HepG2 (cell line): Measurements from ENCODE around the gene CCDC61. TPM values are rescaled to one million over a fixed set of nuclear protein-coding genes. Genes with fewer than 3 reads are reported as not detected.

Source experiments
- ARNT2 ChIP-seq: sonication (generic); formaldehyde crosslinking; IDR thresholded peaks from 2 replicates; pipeline ENCODE4 v1.8.0; 2022; ENCODE audit warnings: mild to moderate bottlenecking, low read depth, missing genetic modification reagents, moderate library complexity
- ASH2L ChIP-seq: fragments of 300-600, 200-600 bp; sonication (generic); IDR thresholded peaks from 2 replicates; pipeline ENCODE4 v1.7.0; 2017; ENCODE audit warnings: low read depth, mild to moderate bottlenecking, moderate library complexity, mixed read lengths, low read length; ENCODE audit not compliant: insufficient read length
- CCAR2 ChIP-seq: fragments of 200-400 bp; formaldehyde crosslinking; optimal IDR thresholded peaks from 2 replicates; pipeline ENCODE3; 2018; ENCODE audit warnings: low read depth, mild to moderate bottlenecking, low read length, moderate library complexity
- FOXC1 ChIP-seq: sonication (generic); formaldehyde crosslinking; IDR thresholded peaks from 2 replicates; pipeline ENCODE4 v1.8.0; 2022; ENCODE audit warnings: mild to moderate bottlenecking, missing genetic modification reagents, borderline replicate concordance
- FOXK1 ChIP-seq: sonication (generic); formaldehyde crosslinking; IDR thresholded peaks from 2 replicates; pipeline ENCODE4 v1.4.0; 2020; ENCODE audit warnings: low read depth, missing genetic modification reagents, borderline replicate concordance
- GATAD2A ChIP-seq: IDR thresholded peaks from 2 replicates; pipeline ENCODE4 v1.6.1; 2016
- HOXA7 ChIP-seq: sonication (generic); formaldehyde crosslinking; IDR thresholded peaks from 2 replicates; pipeline ENCODE4 v1.8.1; 2022; ENCODE audit warnings: mild to moderate bottlenecking, missing genetic modification reagents, moderate library complexity
- NR2C2 ChIP-seq: sonication (generic); formaldehyde crosslinking; IDR thresholded peaks from 2 replicates; pipeline ENCODE4 v1.4.0; 2020; ENCODE audit warnings: missing genetic modification reagents, mild to moderate bottlenecking, moderate library complexity, borderline replicate concordance
- NR2F2 ChIP-seq: IDR thresholded peaks from 2 replicates; pipeline ENCODE4 v1.6.1; 2012; ENCODE audit warnings: low read depth, inconsistent platforms, borderline replicate concordance
- POLR2A ChIP-seq, 2 experiments: IDR thresholded peaks; 2 replicates each; pipeline ENCODE4 v1.6.1; 2011; ENCODE audit warnings: low read depth in 2 of 2, low read length in 2 of 2, mild to moderate bottlenecking in 1 of 2, moderate library complexity in 1 of 2; ENCODE audit not compliant: insufficient read depth in 1 of 2
- POLR2G ChIP-seq: fragments of 200-400 bp; formaldehyde crosslinking; IDR thresholded peaks from 2 replicates; pipeline ENCODE4 v1.6.1; 2018; ENCODE audit warnings: mild to moderate bottlenecking, low read depth, low read length, moderate library complexity
- RARG ChIP-seq: sonication (generic); formaldehyde crosslinking; IDR thresholded peaks from 2 replicates; pipeline ENCODE4 v1.4.0; 2020; ENCODE audit warnings: low read depth, mild to moderate bottlenecking, missing genetic modification reagents
- RFX1 ChIP-seq: fragments of 450-650 bp; IDR thresholded peaks from 2 replicates; pipeline ENCODE4 v1.6.1; 2017
- SIN3A ChIP-seq: IDR thresholded peaks from 2 replicates; pipeline ENCODE4 v1.6.1; 2011; ENCODE audit warnings: low read depth, mild to moderate bottlenecking, control low read depth, low read length, borderline replicate concordance
- ZNF232 ChIP-seq: sonication (generic); formaldehyde crosslinking; IDR thresholded peaks from 2 replicates; pipeline ENCODE4 v1.4.0; 2020; ENCODE audit warnings: missing genetic modification reagents, borderline replicate concordance
- ZNF317 ChIP-seq: sonication (generic); formaldehyde crosslinking; IDR thresholded peaks from 2 replicates; pipeline ENCODE4 v1.5.0; 2020; ENCODE audit warnings: mild to moderate bottlenecking, missing genetic modification reagents
- ZNF343 ChIP-seq: sonication (generic); formaldehyde crosslinking; IDR thresholded peaks from 2 replicates; pipeline ENCODE4 v1.4.0; 2020; ENCODE audit warnings: mild to moderate bottlenecking, missing genetic modification reagents
- ZNF883 ChIP-seq: sonication (generic); formaldehyde crosslinking; IDR thresholded peaks from 2 replicates; pipeline ENCODE4 v1.5.1; 2020; ENCODE audit warnings: mild to moderate bottlenecking, missing genetic modification reagents; ENCODE audit errors: not compliant biosample characterization
- polyA plus RNA-seq, 8 experiments: library from polyadenylated mRNA; depleted of rRNA in 3 of 8; stranded (reverse) in 7 of 8; unstranded in 1 of 8; fragments of >200 nt; fragmentation: Illumina TruSeq in 4 of 8; extraction: Trizol in 4 of 8; gene quantifications; 2 replicates each; pipeline versions ENCODE4 v1.2.1 to v1.2.3, GENCODE V29; 2011 to 2016; ENCODE audit warnings: low read depth in 4 of 8, missing spikeins in 1 of 8, mixed read lengths in 1 of 8; ENCODE audit not compliant: insufficient read depth in 1 of 8
- total RNA-seq, 5 experiments: library from RNA; depleted of rRNA; stranded (reverse); fragments of >200 nt; fragmentation: Illumina TruSeq; extraction: Trizol; gene quantifications; 2 replicates each; pipeline ENCODE4 v1.2.3, GENCODE V29; 2016; ENCODE audit warnings: low read depth in 1 of 5
- TF ChIP-seq, protein P1 (sequence below): sonication (generic); formaldehyde crosslinking; IDR thresholded peaks from 2 replicates; pipeline ENCODE4 v1.8.1; 2023; ENCODE audit warnings: mild to moderate bottlenecking, missing genetic modification reagents
- TF ChIP-seq, protein P2 (sequence below): sonication (generic); formaldehyde crosslinking; conservative IDR thresholded peaks from 2 replicates; pipeline ENCODE4 v1.4.0; 2020; ENCODE audit warnings: missing genetic modification reagents
- TF ChIP-seq, protein P3 (sequence below): sonication (generic); formaldehyde crosslinking; IDR thresholded peaks from 2 replicates; pipeline ENCODE4 v1.5.0; 2020; ENCODE audit warnings: missing genetic modification reagents, mild to moderate bottlenecking, borderline replicate concordance
- TF ChIP-seq, protein P4 (sequence below): sonication (generic); formaldehyde crosslinking; IDR thresholded peaks from 2 replicates; pipeline ENCODE4 v1.5.1; 2020; ENCODE audit warnings: mild to moderate bottlenecking, missing genetic modification reagents, moderate library complexity
- TF ChIP-seq, protein P5 (sequence below): sonication (generic); formaldehyde crosslinking; IDR thresholded peaks from 2 replicates; pipeline ENCODE4 v1.4.0; 2020; ENCODE audit warnings: missing genetic modification reagents

Gene CCDC61
- total and polyA plus RNA-seq, 2 of the 13 experiments (the other 11 are each of a cell fraction or from before 2014, with no cell fraction given), result 4.2 to 4.9 TPM

DNA sequence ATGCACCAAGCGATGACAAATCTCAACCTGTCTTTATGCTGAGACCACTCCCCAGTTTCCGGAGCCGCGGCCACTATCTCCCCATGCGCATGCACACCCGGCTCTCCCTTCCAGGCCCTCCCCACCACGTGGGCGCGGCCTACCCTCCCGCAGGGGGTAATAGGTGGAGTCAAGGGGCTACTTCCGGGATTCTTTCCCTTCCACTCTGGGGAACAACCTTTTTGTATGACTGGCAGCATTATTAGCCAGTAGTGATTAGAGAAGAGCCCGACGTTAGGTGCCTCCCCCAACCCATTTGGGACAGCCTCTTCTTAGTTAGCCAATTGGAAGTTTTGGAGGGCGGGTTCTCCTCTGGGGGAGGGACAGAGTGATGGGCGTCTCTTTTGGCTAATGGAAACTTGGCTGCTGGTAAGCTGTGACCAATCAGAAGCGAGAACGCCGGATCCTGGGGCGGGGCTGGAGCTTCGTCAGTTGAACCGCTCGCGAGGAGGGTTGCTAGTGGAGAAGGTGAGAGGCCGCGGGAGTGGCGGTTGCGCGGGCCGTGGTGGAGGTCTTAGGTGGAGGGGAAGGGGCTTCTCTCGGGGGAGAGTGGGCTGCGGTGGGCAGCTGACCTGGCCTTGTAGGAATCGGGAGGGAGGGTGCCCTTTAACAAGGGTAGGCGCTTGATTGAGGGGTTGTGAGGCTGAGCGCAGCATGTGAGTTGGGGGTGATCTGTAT lies at the start of gene CCDC61 (continued):
- TF ChIP-seq, protein P1, sequence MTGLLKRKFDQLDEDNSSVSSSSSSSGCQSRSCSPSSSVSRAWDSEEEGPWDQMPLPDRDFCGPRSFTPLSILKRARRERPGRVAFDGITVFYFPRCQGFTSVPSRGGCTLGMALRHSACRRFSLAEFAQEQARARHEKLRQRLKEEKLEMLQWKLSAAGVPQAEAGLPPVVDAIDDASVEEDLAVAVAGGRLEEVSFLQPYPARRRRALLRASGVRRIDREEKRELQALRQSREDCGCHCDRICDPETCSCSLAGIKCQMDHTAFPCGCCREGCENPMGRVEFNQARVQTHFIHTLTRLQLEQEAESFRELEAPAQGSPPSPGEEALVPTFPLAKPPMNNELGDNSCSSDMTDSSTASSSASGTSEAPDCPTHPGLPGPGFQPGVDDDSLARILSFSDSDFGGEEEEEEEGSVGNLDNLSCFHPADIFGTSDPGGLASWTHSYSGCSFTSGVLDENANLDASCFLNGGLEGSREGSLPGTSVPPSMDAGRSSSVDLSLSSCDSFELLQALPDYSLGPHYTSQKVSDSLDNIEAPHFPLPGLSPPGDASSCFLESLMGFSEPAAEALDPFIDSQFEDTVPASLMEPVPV (CRISPR knock-in tag), result peak; percentile 11; the same call in 1 of the 2 replicates
- TF ChIP-seq HOXA7 (no peak), RARG (CRISPR knock-in tag) (no peak), POLR2A (IDR thresholded peaks at IDR 0.05; ENCODE audit: insufficient read depth in 1 of 2, low read depth in 2 of 2, low read length in 2 of 2) (peak; percentile 76 to 88), NR2C2 (CRISPR knock-in tag) (peak; percentile 67; the same call in 1 of the 2 replicates), ZNF343 (CRISPR knock-in tag) (0 out of 2 replicates have a peak, but pooled peaks have one; percentile 49), NR2F2 (no peak; the same call in 1 of the 2 replicates), GATAD2A (CRISPR knock-in tag) (no peak; the same call in 1 of the 2 replicates), FOXC1 (CRISPR knock-in tag) (0 out of 2 replicates have a peak, but pooled peaks have one; percentile 54), RFX1 (no peak), FOXK1 (CRISPR knock-in tag) (0 out of 2 replicates have a peak, but pooled peaks have one; percentile 41), POLR2G (peak; percentile 96), ASH2L (peak; percentile 51), ZNF232 (CRISPR knock-in tag) (peak; percentile 50; the same call in 1 of the 2 replicates), CCAR2 (no peak), SIN3A (0 out of 2 replicates have a peak, but pooled peaks have one; percentile 24), ZNF883 (CRISPR knock-in tag) (no peak), ARNT2 (no peak), ZNF317 (CRISPR knock-in tag) (no peak)
- TF ChIP-seq, protein P2, sequence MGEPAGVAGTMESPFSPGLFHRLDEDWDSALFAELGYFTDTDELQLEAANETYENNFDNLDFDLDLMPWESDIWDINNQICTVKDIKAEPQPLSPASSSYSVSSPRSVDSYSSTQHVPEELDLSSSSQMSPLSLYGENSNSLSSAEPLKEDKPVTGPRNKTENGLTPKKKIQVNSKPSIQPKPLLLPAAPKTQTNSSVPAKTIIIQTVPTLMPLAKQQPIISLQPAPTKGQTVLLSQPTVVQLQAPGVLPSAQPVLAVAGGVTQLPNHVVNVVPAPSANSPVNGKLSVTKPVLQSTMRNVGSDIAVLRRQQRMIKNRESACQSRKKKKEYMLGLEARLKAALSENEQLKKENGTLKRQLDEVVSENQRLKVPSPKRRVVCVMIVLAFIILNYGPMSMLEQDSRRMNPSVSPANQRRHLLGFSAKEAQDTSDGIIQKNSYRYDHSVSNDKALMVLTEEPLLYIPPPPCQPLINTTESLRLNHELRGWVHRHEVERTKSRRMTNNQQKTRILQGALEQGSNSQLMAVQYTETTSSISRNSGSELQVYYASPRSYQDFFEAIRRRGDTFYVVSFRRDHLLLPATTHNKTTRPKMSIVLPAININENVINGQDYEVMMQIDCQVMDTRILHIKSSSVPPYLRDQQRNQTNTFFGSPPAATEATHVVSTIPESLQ, result no peak
- TF ChIP-seq, protein P3, sequence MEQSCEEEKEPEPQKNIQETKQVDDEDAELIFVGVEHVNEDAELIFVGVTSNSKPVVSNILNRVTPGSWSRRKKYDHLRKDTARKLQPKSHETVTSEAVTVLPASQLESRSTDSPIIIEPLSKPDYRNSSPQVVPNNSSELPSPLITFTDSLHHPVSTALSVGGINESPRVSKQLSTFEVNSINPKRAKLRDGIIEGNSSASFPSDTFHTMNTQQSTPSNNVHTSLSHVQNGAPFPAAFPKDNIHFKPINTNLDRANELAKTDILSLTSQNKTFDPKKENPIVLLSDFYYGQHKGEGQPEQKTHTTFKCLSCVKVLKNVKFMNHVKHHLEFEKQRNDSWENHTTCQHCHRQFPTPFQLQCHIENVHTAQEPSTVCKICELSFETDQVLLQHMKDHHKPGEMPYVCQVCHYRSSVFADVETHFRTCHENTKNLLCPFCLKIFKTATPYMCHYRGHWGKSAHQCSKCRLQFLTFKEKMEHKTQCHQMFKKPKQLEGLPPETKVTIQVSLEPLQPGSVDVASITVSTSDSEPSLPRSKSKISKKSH (CRISPR knock-in tag), result no peak
- TF ChIP-seq, protein P4, sequence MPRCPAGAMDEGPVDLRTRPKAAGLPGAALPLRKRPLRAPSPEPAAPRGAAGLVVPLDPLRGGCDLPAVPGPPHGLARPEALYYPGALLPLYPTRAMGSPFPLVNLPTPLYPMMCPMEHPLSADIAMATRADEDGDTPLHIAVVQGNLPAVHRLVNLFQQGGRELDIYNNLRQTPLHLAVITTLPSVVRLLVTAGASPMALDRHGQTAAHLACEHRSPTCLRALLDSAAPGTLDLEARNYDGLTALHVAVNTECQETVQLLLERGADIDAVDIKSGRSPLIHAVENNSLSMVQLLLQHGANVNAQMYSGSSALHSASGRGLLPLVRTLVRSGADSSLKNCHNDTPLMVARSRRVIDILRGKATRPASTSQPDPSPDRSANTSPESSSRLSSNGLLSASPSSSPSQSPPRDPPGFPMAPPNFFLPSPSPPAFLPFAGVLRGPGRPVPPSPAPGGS, result 0 out of 2 replicates have a peak, but pooled peaks have one; percentile 46
- TF ChIP-seq, protein P5, sequence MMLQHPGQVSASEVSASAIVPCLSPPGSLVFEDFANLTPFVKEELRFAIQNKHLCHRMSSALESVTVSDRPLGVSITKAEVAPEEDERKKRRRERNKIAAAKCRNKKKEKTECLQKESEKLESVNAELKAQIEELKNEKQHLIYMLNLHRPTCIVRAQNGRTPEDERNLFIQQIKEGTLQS (CRISPR knock-in tag), result no peak
